OCI-LY1 (cell line): ENCODE results near the gene CEP162.

Source experiments
- EZH2 ChIP-seq: fragments of 200-600 bp; sonication (generic), shearing (Covaris generic); IDR thresholded peaks from 2 replicates; pipeline ENCODE4 v1.8.0; 2017; ENCODE audit warnings: borderline replicate concordance, mixed run types, mild to moderate bottlenecking, antibody characterized with exemption, low read length, moderate library complexity, mixed read lengths
- TF ChIP-seq, protein P1 (sequence below): fragments of 200-600 bp; sonication (generic), shearing (Covaris generic); IDR thresholded peaks from 2 replicates; pipeline ENCODE4 v1.5.1; 2017; ENCODE audit warnings: mild to moderate bottlenecking, antibody characterized with exemption, low read length, moderate library complexity, mixed read lengths

- TF ChIP-seq, protein P1, sequence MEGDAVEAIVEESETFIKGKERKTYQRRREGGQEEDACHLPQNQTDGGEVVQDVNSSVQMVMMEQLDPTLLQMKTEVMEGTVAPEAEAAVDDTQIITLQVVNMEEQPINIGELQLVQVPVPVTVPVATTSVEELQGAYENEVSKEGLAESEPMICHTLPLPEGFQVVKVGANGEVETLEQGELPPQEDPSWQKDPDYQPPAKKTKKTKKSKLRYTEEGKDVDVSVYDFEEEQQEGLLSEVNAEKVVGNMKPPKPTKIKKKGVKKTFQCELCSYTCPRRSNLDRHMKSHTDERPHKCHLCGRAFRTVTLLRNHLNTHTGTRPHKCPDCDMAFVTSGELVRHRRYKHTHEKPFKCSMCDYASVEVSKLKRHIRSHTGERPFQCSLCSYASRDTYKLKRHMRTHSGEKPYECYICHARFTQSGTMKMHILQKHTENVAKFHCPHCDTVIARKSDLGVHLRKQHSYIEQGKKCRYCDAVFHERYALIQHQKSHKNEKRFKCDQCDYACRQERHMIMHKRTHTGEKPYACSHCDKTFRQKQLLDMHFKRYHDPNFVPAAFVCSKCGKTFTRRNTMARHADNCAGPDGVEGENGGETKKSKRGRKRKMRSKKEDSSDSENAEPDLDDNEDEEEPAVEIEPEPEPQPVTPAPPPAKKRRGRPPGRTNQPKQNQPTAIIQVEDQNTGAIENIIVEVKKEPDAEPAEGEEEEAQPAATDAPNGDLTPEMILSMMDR: no peak
- no peak for TF ChIP-seq EZH2
Measured at GRCh38 chr6:84255641-84256040, 28.2 kb upstream of the CEP162 start.
